DMS 273 (cell line): Measurements from ENCODE around the gene ZNF273.
"Not testable (repeated sequence)": the region's sequence is repeated elsewhere in the genome, so short reads cannot be mapped to it uniquely, and the experiment has no call there.

Experiments
- DNase-seq: peaks from one replicate; lab custom pipeline; 2025; ENCODE audit not compliant: unreplicated experiment; lab: John Stamatoyannopoulos, UW

ZNF273 gene

DNA sequence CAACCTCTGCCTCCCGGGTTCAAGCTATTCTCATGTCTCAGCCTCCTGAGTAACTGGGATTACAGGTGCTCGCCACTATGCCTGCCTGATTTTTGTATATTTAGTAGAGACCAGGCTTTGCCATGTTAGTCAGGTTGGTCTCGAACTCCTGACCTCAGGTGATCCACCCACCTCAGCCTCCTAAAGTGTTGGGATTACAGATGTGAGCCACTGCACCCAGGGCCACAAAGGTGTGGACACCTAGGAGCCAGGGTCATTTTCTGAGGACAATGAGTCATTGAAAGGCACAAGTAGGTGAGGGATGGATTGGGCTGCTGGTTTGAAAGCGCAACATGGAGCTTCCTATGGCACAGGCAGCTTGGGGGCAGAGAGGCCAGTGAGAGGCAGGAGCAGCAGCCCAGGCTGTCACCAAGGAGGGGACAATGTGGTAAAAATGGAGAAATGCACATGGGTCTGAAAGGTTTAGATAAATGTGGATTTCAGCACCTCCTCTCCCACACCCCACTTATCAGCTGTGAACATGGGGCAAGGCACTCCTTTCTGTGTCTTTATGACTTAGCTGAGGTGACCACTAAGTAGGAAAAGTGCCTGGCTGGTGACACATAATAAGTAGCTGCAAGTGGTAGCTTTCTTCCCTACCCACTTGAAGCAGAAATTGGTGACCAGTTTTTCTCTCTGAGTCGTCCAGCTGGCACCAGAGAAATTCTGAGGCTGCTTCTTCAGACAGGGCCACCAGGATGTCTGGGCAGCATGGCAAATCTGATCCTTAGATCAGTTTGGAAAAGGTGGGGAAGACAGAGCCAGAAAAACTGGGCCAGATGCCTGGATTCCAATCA is 41.8 kb downstream of the ZNF273 start:
- not testable (repeated sequence) for DNase-seq

DNA sequence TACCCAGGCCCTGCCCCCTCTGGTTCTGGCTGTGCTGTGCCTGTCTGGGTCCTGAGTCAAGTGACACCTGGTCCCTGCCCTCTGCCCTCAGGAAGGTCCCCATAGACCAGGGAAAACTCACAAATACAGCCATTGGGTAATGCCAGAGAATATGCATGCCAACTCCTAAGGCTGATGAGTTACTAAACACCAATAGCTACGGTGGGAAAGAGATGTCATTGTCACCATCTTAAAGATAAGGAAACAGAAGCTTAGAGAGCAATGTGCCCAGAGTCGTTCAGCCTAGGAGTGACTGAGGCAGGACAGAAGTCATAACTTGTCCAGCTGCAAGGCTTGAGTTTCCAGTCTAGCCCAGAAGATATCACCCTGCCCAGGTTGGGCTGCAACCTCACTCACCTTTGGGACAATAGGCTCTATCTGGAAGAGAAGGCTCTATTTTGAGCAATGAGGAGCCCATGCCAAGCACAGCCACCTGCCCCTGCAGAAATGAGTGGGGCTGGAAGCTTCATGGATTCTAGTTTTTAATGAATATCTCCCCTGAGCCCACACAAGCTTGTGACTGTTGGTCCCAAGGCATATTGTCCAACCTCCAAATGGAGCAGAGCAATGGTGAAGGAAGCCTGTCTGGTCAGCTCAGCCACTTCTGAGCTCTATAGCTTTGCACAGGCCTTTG is 42.6 kb downstream of the ZNF273 start:
- DNase-seq, result peak; percentile 19

DNA sequence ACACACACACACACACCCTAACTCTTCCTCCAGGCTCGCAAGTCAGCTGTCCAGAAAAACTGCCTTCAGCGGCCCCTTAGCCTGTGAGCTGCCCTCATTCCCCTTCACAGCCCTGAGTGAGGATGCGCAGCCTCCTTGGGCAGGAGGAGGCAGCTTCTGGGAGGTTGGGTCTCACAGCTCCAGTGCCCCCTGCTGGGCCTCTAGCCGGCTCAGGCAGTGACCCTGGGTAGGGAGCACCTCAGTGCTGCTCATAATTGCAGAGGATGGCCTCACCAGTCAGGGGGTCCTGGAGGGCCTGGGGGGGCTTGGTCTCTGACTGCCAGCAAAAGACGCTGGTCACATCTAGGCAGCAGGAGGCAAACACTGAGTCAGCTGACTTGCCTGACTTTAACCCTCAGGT is 43.7 kb downstream of the ZNF273 start:
- peak; percentile 67 for DNase-seq

DNA sequence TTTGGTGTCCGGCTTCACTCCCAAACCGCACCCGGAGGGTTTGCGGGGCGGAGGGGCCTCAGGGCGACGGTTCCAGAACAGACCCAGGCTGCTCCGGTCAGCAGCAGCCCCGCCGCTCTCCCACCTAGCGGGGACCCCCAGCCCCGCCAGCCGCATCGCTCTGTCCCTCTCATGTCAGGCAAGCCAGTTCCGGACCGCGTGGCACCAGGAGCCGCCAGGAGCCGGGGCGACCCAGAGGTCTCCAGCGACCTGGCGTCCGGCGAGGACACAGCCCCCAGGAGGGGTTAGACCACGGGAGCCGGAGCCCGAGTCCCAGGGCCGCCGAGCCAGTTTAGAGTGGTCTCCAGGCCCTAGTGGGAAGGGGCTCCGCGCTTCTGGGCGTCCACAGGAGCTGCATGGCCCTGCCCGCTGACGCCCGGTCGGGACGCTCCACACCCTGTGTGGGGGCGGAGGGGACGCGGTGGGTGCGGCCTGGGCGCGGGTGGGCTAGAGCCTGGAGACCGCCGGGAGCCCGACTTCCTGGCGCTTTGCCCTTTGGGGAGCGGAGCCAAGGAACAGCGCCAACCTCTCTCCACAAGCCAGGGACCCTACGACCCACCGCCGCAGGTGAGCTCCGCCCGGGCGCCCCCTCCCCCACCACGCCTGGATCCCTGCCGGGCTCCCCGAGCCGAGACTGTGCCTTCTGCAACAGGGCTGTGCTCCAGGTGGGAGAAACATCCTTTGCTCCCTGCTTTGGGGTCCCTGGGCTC is 44.4 kb downstream of the ZNF273 start:
- DNase-seq, result peak; percentile 71

DNA sequence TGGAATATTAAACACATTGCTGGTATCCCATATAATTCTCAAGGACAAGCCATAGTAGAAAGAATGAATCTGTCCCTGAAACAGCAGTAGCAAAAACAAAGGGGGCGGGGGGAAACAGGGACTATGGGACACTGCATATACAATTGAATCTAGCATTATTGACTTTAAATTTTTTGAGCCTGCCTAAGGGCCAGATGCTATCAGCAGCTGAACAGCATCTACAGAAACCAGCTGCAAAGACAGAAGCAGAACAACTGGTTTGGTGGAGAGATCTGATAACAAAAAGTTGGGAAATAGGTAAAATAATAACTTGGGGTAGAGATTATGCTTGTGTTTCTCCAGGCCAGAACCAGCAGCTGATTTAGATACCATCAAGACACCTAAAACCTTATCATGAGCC is 45.7 kb downstream of the ZNF273 start:
- DNase-seq, result not testable (repeated sequence)

DNA sequence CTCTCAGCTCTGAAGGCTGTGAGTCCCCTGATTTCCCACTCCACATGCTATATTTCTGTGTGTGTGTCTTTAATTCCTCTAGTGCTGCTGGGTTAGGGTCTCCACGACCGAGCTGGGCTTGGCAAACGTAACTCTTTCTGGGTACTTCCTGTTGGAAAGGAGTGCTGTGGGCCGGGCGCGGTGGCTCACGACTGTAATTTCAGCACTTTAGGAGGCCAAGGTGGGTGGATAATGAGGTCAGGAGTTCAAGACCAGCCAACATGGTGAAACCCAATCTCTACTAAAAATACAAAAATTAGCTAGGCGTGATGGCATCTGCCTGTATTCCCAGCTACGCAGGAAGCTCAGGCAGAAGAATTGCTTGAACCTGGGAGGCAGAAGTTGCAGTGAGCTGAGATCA is 47.6 kb downstream of the ZNF273 start:
- DNase-seq, result not testable (repeated sequence)

DNA sequence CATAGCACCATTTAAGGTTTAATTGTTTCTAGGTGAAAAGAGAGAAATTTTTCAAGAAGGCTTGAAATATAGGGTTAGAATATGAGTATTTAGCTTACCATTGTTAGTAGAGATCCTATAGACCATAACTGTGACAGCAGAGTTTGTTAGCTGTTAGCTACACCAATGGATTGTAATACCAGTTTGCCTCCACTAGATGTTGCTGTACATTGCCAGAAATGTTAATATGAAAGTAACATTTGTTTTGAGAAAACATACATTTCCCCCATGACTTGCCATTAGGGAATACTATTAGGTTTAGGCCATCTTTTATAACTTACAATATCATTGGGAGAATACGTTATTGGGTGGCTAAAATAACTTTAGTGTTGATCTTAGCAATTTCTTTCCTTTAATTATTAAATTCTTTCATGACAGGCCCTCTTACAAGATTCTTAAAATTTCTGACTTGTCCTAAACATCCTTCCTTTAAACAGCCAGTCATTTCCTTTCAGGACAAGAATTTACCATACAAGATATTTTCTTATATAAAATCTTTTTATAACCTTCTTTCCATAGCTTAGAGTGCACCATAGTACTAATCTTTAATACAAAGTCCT is 48.3 kb downstream of the ZNF273 start:
- DNase-seq, result peak; percentile 82

DNA sequence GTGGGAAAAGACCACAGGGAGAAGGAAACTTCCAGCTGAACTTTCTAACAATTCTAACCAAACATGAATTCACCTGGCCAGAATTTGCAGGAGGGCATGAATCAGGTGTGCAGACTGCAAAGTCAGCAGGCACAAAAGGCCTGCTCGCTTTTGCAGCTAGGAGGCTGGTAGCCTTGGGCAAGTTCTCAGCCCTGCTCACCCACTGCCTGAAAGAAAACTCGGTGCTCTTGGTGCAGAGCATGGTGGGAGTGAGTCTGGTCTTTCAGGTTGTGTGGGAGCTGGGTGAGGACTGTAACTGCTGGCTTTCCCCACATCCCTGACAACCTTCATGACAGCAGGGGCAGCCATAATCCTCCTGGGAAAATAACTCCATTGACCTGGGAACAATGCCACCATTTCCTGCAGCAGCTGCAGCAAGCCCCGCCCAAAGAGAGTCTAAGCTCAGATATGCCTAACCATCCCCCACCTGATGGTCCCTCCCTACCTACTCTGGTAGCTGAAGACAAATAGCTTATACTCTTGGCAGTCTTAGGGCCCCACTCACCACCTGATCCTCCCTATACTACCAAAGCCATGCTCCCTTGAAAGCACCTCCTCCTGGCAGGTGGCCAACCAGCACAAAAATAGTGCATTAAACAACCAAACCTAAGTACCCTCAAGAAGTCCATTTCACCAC is 56.1 kb downstream of the ZNF273 start:
- DNase-seq, result peak; percentile 36

DNA sequence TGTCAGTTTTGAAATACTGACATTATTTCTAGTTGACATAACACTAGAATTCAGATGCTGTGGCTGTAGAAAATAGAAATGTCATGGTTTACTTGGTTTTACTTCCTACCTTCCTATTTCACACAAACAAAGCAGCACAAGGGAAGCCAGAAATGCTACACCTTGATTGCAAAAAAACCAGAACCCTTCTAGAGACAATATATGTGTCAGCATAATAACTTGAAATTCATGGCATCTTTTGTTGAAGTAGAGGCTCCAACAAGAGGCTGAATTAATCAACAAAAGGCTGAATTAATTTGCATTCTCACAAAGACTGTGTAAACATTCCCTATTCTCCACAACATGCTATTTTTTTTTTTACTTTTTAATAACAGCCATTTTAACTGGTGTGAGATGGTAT is 62.5 kb downstream of the ZNF273 start:
- DNase-seq, result no peak

DNA sequence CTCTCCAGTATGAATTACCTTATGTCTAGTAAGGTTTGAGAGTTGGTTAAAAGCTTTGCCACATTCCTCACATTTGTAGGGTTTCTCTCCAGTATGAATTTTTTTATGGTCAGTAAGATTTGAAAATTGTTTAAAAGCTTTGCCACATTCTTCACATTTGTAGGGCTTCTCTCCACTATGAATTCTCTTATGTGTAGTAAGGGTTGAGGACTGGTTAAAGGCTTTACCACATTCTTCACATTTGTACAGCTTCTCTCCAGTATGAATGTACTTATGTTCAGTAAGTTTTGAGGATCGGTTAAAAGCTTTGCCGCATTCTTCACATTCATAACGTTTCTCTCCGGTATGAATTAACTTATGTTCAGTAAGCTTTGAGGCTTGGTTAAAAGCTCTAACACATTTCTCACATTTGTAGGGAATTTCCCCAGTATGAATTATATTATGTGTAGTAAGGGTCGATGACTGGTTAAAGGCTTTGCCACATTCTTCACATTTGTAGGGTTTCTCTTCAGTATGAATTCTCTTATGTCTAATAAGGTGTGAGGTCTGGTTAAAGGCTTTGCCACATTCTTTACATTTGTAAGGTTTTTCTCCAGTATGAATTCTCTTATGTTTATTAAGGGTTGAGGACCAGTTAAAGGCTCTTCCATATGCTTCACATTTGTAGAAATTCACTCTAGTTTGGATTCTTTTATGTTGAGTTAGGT is 75.6 kb downstream of the ZNF273 start:
- no peak for DNase-seq
